ENCODE data around the gene CDK5.
"Not testable (repeated sequence)": the region's sequence is repeated elsewhere in the genome, so short reads cannot be mapped to it uniquely, and the experiment has no call there.

CDK5 gene

GRCh38 chr7:151033864-151034249 lies 23.8 kb downstream of the CDK5 start:
- DNase-seq (ENCODE audit: low spot score), result no peak

- DNase-seq (ENCODE audit: low spot score), result no peak
Measured at GRCh38 chr7:151032936-151033863, 24.5 kb downstream of the CDK5 start.

- no peak for DNase-seq (ENCODE audit: low spot score)
Measured at GRCh38 chr7:151031011-151031410, 26.7 kb downstream of the CDK5 start.

GRCh38 chr7:151028948-151029501 lies 28.7 kb downstream of the CDK5 start:
- no peak for DNase-seq (ENCODE audit: low spot score)

GRCh38 chr7:151028131-151028947 lies 29.4 kb downstream of the CDK5 start, which contains the start of gene ABCB8:
Gene ABCB8 (plus strand): TSS chr7:151028450. CDS start chr7:151028516, 66 bp downstream.
- DNase-seq (ENCODE audit: low spot score), result peak; percentile 99

GRCh38 chr7:151027728-151028130 lies 30.0 kb downstream of the CDK5 start:
- not testable (repeated sequence) for DNase-seq (ENCODE audit: low spot score)

- not testable (repeated sequence) for DNase-seq (ENCODE audit: low spot score)
Measured at GRCh38 chr7:151026771-151027727, 30.6 kb downstream of the CDK5 start.

GRCh38 chr7:151025924-151026671 lies 31.6 kb downstream of the CDK5 start:
- DNase-seq (ENCODE audit: low spot score), result no peak

GRCh38 chr7:151024435-151025056 lies 33.2 kb downstream of the CDK5 start, which contains the start of gene ATG9B:
Gene ATG9B (minus strand): TSS chr7:151024494. CDS start chr7:151024423, 71 bp downstream.
- no peak for DNase-seq (ENCODE audit: low spot score)

- DNase-seq (ENCODE audit: low spot score), result no peak
Measured at GRCh38 chr7:151023232-151023631, 34.5 kb downstream of the CDK5 start.

- no peak for DNase-seq (ENCODE audit: low spot score)
Measured at GRCh38 chr7:151020231-151020630, 37.5 kb downstream of the CDK5 start.

GRCh38 chr7:151019130-151019447 lies 38.6 kb downstream of the CDK5 start:
- DNase-seq (ENCODE audit: low spot score), result no peak

- no peak for DNase-seq (ENCODE audit: low spot score)
Measured at GRCh38 chr7:151018421-151019129, 39.1 kb downstream of the CDK5 start.

- DNase-seq (ENCODE audit: low spot score), result peak; percentile 81
Measured at GRCh38 chr7:151017953-151018420, 39.7 kb downstream of the CDK5 start.

- DNase-seq (ENCODE audit: low spot score), result no peak
Measured at GRCh38 chr7:151017370-151017952, 40.2 kb downstream of the CDK5 start.

- DNase-seq (ENCODE audit: low spot score), result no peak
Measured at GRCh38 chr7:151016942-151017341, 40.8 kb downstream of the CDK5 start.

GRCh38 chr7:151016505-151016904 lies 41.2 kb downstream of the CDK5 start:
- no peak for DNase-seq (ENCODE audit: low spot score)

- no peak for DNase-seq (ENCODE audit: low spot score)
Measured at GRCh38 chr7:151015967-151016366, 41.7 kb downstream of the CDK5 start.

GRCh38 chr7:151014950-151015349 lies 42.7 kb downstream of the CDK5 start:
- DNase-seq (ENCODE audit: low spot score), result no peak
